Keratinocyte (primary cell): ENCODE results near the gene TNC.

Experiments used
- EZH2 ChIP-seq: IDR thresholded peaks from one replicate; pipeline ENCODE4 v1.6.1; 2012; ENCODE audit warnings: inconsistent platforms, mild to moderate bottlenecking, low read length, moderate library complexity
- TF ChIP-seq, protein P1 (sequence below), 3 experiments: IDR thresholded peaks in 1 of 3; conservative IDR thresholded peaks in 1 of 3; optimal IDR thresholded peaks in 1 of 3; 2 replicates in 2 of 3; 3 replicates in 1 of 3; pipeline versions ENCODE3 to v1.5.1; 2011; ENCODE audit warnings: low read length in 3 of 3, mild to moderate bottlenecking in 3 of 3, moderate library complexity in 2 of 3, control low read depth in 1 of 3, inconsistent platforms in 1 of 3; ENCODE audit not compliant: insufficient read depth in 2 of 3; ENCODE audit errors: extremely low read depth in 1 of 3

DNA sequence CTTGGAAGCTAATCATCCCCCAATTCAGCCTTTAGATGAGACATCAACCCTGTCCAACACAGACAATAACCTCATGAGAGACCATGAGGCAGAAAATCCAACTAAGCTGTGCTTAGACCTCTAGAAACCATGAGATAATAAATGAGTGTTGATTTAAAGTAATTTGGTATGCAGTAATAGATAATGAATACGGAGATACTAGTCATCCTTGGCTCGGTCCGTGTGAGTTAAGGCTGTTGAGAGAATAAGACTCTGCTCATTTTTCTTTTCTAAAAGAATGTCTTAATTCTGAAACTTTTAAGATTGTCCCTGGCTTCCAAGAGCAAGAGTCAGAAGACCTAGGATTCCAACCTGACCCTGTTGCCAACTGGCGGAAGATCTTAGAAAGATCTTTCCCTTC, 6.1 kb downstream of the TNC start:
- TF ChIP-seq, protein P1, sequence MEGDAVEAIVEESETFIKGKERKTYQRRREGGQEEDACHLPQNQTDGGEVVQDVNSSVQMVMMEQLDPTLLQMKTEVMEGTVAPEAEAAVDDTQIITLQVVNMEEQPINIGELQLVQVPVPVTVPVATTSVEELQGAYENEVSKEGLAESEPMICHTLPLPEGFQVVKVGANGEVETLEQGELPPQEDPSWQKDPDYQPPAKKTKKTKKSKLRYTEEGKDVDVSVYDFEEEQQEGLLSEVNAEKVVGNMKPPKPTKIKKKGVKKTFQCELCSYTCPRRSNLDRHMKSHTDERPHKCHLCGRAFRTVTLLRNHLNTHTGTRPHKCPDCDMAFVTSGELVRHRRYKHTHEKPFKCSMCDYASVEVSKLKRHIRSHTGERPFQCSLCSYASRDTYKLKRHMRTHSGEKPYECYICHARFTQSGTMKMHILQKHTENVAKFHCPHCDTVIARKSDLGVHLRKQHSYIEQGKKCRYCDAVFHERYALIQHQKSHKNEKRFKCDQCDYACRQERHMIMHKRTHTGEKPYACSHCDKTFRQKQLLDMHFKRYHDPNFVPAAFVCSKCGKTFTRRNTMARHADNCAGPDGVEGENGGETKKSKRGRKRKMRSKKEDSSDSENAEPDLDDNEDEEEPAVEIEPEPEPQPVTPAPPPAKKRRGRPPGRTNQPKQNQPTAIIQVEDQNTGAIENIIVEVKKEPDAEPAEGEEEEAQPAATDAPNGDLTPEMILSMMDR (optimal IDR thresholded peaks at IDR 0.05 in 1 of 3, IDR thresholded peaks at IDR 0.05 in 1 of 3, conservative IDR thresholded peaks at IDR 0.05 in 1 of 3; ENCODE audit: extremely low read depth in 1 of 3, insufficient read depth in 2 of 3, low read length in 3 of 3): no peak
- no peak for TF ChIP-seq EZH2
